Fibroblast of pulmonary artery (primary cell): ENCODE results near the gene RIMBP2.

ENCODE experiments used
- DNase-seq: peaks from one replicate; pipeline ENCODE4 v3.0.0-alpha.2; 2010; ENCODE audit warnings: low read depth
- H3K4me3 ChIP-seq: replicated peaks from 2 replicates; pipeline ENCODE4 v1.5.1; 2011; ENCODE audit warnings: low read depth, mild to moderate bottlenecking, control low read depth, low read length, moderate library complexity
- CTCF ChIP-seq: IDR thresholded peaks from 2 replicates; pipeline ENCODE4 v1.5.1; 2011; ENCODE audit warnings: mild to moderate bottlenecking, control low read depth, low read length, inconsistent platforms; ENCODE audit errors: missing control alignments

The RIMBP2 gene

GRCh38 chr12:130576371-130576816 is 139.7 kb downstream of the RIMBP2 start:
- no peak for DNase-seq
- TF ChIP-seq CTCF, result no peak

GRCh38 chr12:130574402-130574801 is 141.7 kb downstream of the RIMBP2 start:
- no peak for TF ChIP-seq CTCF
- H3K4me3 ChIP-seq, result no peak overlapping the region
- DNase-seq, result no peak

More at GRCh38 chr12:130576371-130576816, 139.7 kb downstream of the RIMBP2 start:
- no peak overlapping the region for H3K4me3 ChIP-seq

GRCh38 chr12:130573766-130574165 is 142.3 kb downstream of the RIMBP2 start:
- no peak overlapping the region for H3K4me3 ChIP-seq
- no peak for TF ChIP-seq CTCF
- DNase-seq, result no peak

GRCh38 chr12:130573235-130573634 is 142.9 kb downstream of the RIMBP2 start:
- TF ChIP-seq CTCF, result no peak
- no peak overlapping the region for H3K4me3 ChIP-seq
- DNase-seq, result no peak

- no peak overlapping the region for H3K4me3 ChIP-seq
- no peak for TF ChIP-seq CTCF
- DNase-seq, result no peak
Observed at GRCh38 chr12:130572553-130572952, 143.5 kb downstream of the RIMBP2 start.

GRCh38 chr12:130571734-130572133 is 144.4 kb downstream of the RIMBP2 start:
- DNase-seq, result no peak
- no peak overlapping the region for H3K4me3 ChIP-seq
- no peak for TF ChIP-seq CTCF

GRCh38 chr12:130571089-130571488 is 145.0 kb downstream of the RIMBP2 start:
- H3K4me3 ChIP-seq, result no peak overlapping the region
- no peak for DNase-seq
- no peak for TF ChIP-seq CTCF
